ENCODE results near the gene CAP2. TPM values are rescaled to one million over a fixed set of nuclear protein-coding genes. Genes with fewer than 3 reads are reported as not detected.
"Not testable (repeated sequence)": the region's sequence is repeated elsewhere in the genome, so short reads cannot be mapped to it uniquely, and the experiment has no call there.

CAP2 gene
- total RNA-seq, 1 donor from 2014 or later = 15.5 TPM

DNA sequence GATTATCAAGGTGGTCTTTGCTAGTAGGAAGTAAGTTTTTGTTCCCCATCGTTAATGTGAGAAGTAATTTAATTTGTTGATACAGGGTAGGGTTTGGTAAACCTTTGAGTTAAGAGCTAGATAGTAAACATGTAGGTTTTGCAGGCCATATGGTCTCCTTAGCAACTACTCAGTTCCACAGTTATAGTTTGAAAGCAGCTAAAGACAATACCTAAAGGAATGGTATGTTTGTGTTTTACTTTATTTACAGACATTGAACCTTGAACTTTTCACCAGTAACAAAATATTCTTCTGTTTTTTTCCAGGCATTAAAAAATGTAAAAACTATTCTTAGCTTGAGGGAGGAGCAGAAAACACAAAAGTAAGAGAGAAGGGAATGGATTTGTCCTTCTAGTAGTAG, 1.7 kb downstream of the CAP2 start:
- H3K4me1 Mint-ChIP-seq (ENCODE audit: low read depth) = peaks cover 11% of the 10 kb centered on the region
- H3K4me3 Mint-ChIP-seq (ENCODE audit: low read depth) = peak overlapping the region; percentile 96
- no peak for DNase-seq (ENCODE audit: low spot score, unreplicated experiment)
- peak overlapping the region; percentile 99 for H3K27ac Mint-ChIP-seq
- peaks cover 7% of the 10 kb centered on the region for H3K9me3 Mint-ChIP-seq (ENCODE audit: low read depth)
- TF ChIP-seq, protein P1, sequence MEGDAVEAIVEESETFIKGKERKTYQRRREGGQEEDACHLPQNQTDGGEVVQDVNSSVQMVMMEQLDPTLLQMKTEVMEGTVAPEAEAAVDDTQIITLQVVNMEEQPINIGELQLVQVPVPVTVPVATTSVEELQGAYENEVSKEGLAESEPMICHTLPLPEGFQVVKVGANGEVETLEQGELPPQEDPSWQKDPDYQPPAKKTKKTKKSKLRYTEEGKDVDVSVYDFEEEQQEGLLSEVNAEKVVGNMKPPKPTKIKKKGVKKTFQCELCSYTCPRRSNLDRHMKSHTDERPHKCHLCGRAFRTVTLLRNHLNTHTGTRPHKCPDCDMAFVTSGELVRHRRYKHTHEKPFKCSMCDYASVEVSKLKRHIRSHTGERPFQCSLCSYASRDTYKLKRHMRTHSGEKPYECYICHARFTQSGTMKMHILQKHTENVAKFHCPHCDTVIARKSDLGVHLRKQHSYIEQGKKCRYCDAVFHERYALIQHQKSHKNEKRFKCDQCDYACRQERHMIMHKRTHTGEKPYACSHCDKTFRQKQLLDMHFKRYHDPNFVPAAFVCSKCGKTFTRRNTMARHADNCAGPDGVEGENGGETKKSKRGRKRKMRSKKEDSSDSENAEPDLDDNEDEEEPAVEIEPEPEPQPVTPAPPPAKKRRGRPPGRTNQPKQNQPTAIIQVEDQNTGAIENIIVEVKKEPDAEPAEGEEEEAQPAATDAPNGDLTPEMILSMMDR (IDR thresholded peaks at IDR 0.05; ENCODE audit: unreplicated experiment) = no peak
- H3K36me3 Mint-ChIP-seq (ENCODE audit: insufficient read depth) = peaks cover 15% of the 10 kb centered on the region
- H3K27me3 Mint-ChIP-seq = peaks cover 5% of the 10 kb centered on the region

DNA sequence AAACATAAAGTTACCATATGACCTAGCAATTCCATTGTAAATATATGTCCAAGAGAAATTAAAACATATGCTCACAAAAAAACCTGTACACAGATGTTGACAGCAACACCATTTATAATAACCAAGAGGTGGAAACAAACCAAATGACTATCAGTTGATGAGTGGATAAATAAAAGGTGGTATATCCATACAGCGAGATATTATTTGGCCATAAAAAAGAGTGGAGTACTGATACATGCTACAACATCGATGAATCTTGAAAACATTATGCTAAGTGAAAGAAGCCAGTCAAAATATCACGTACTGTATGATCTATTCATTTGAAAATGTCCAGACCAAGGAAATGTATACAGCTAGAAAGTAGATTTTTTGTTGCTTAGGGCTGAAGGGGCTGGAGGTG, 2.9 kb downstream of the CAP2 start:
- Mint-ChIP-seq H3K36me3 (ENCODE audit: insufficient read depth) (peaks cover 15% of the 10 kb centered on the region), H3K27me3 (peaks cover 5% of the 10 kb centered on the region), H3K4me1 (ENCODE audit: low read depth) (peaks cover 11% of the 10 kb centered on the region), H3K4me3 (ENCODE audit: low read depth) (no peak overlapping the region), H3K27ac (no peak overlapping the region), H3K9me3 (ENCODE audit: low read depth) (peaks cover 7% of the 10 kb centered on the region)
- DNase-seq (ENCODE audit: low spot score, unreplicated experiment) = no peak
- TF ChIP-seq, protein P1 (IDR thresholded peaks at IDR 0.05; ENCODE audit: unreplicated experiment) = no peak

DNA sequence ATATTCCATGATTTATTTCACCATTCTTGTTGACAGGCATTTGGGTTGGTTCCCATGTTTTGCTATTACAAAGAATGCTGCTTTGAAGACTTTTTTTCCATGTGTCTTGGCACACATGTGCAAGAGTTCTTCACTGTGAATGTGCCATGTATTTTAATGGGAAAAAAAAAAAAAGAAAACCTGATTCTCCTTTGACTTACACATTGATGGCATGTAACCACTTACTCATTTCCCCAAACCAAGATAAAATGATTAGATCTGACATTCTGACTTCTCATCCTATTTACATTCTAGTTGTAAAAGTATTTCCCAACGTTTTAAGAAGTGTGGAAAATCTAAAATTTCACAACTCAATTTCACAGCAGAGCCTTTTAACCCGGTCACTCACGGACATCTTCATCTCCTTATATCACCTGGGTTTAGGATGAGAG, 4.4 kb downstream of the CAP2 start:
- DNase-seq (ENCODE audit: low spot score, unreplicated experiment) = no peak
- Mint-ChIP-seq H3K36me3 (ENCODE audit: insufficient read depth) (peaks cover 15% of the 10 kb centered on the region), H3K27ac (no peak overlapping the region), H3K27me3 (no peaks in the 10 kb centered on the region), H3K4me1 (ENCODE audit: low read depth) (peaks cover 10% of the 10 kb centered on the region), H3K9me3 (ENCODE audit: low read depth) (peaks cover 7% of the 10 kb centered on the region), H3K4me3 (ENCODE audit: low read depth) (no peak overlapping the region)
- TF ChIP-seq, protein P1 (IDR thresholded peaks at IDR 0.05; ENCODE audit: unreplicated experiment) = no peak

DNA sequence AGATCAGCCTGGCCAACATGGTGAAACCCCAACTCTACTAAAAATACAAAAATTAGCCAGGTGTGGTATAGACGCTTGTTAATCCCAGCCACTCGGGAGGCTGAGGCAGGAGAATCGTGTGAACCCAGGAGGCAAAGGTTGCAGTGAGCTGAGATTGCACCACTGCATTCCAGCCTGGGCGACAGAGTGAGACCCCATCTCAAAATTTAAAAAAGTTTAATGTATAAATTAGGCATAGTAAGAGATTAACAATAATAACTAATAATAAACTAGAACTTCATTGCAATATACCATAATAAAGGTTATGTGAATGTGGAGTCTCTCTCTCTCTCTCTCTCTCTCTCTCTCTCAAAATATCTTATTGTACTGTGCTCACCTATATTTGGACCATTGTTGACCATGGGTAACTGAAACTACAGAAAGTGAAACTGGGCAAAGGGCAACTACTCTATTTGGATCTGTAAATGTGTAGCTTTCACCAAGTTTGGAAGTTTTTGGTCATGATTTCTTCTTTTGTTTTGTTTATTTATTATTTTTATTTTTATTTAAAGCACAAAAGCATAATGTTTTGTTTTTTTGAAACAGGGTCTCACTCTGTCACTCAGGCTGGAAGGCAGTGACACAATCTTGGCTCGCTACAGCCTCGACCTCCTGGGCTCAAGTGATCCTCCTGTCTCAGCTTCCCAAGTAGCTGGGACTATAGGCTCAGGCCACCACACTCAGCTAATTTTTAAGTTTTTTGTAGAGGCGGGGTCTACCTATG, 12.0 kb downstream of the CAP2 start:
- not testable (repeated sequence) for H3K4me3 Mint-ChIP-seq (ENCODE audit: low read depth); H3K27me3 Mint-ChIP-seq; H3K4me1 Mint-ChIP-seq (ENCODE audit: low read depth); DNase-seq (ENCODE audit: low spot score, unreplicated experiment); H3K9me3 Mint-ChIP-seq (ENCODE audit: low read depth); H3K36me3 Mint-ChIP-seq (ENCODE audit: insufficient read depth)
- peak overlapping the region; percentile 29 for H3K27ac Mint-ChIP-seq

DNA sequence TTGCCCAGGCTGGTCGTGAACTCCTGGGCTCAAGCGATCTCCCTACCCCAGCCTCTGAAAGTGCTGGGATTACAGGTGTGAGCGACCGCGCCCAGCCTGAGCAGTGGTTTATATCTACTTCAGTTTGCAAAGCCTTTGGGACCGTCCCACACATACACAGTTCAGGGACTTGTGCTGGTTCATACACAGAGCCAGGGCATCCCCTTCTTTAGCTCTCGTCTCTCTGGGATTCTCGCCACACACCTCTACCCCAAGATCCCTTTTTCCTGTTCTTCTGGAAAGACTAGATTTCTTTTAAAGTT, 12.5 kb downstream of the CAP2 start:
- Mint-ChIP-seq H3K4me1 (ENCODE audit: low read depth) (peaks cover 5% of the 10 kb centered on the region), H3K4me3 (ENCODE audit: low read depth) (no peak overlapping the region)

More for the DNA sequence above, 12.5 kb downstream of the CAP2 start:
- no peaks in the 10 kb centered on the region for H3K27me3 Mint-ChIP-seq
- no peak for DNase-seq (ENCODE audit: low spot score, unreplicated experiment)
- no peak overlapping the region for H3K27ac Mint-ChIP-seq
- peaks cover 8% of the 10 kb centered on the region for H3K9me3 Mint-ChIP-seq (ENCODE audit: low read depth)
- H3K36me3 Mint-ChIP-seq (ENCODE audit: insufficient read depth) = peaks cover 11% of the 10 kb centered on the region
- TF ChIP-seq, protein P1 (IDR thresholded peaks at IDR 0.05; ENCODE audit: unreplicated experiment) = no peak
